ENCODE measurements around the gene HSPA12A.

HSPA12A gene

DNA sequence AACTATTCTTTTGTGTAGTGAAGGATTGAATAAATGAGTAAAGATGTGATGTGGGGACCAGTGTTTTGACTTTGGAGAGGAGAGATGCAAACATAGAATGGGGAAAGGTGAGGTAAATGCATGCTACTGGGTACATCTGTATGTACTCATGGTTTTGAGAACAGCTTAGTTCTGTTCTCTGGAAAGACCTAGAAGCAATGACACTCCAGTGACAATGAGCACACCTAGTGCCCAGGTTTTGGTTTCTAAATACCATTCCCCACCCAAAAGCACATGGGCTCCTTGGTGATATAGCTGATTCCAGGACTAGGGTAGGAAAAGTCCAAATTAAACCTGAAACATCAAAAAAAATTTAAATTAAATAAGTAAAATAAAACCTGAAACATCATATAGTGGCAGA is 22.6 kb upstream of the HSPA12A start:
- H3K4me3 ChIP-seq (ENCODE audit: low read depth in 1 of 2, low read length in 1 of 2): no peak overlapping the region
- TF ChIP-seq, protein P1, sequence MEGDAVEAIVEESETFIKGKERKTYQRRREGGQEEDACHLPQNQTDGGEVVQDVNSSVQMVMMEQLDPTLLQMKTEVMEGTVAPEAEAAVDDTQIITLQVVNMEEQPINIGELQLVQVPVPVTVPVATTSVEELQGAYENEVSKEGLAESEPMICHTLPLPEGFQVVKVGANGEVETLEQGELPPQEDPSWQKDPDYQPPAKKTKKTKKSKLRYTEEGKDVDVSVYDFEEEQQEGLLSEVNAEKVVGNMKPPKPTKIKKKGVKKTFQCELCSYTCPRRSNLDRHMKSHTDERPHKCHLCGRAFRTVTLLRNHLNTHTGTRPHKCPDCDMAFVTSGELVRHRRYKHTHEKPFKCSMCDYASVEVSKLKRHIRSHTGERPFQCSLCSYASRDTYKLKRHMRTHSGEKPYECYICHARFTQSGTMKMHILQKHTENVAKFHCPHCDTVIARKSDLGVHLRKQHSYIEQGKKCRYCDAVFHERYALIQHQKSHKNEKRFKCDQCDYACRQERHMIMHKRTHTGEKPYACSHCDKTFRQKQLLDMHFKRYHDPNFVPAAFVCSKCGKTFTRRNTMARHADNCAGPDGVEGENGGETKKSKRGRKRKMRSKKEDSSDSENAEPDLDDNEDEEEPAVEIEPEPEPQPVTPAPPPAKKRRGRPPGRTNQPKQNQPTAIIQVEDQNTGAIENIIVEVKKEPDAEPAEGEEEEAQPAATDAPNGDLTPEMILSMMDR (IDR thresholded peaks at IDR 0.05): no peak
- H3K36me3 ChIP-seq: no peaks in the 10 kb centered on the region
- no peaks in the 10 kb centered on the region for H3K4me1 ChIP-seq (ENCODE audit: control insufficient read depth in 1 of 2, insufficient read depth in 1 of 2, low read depth in 1 of 2, low read length in 1 of 2)
- H3K27me3 ChIP-seq: peaks cover 73% of the 10 kb centered on the region
- H3K9me3 ChIP-seq: no peaks in the 10 kb centered on the region
- no peak overlapping the region for H3K27ac ChIP-seq

DNA sequence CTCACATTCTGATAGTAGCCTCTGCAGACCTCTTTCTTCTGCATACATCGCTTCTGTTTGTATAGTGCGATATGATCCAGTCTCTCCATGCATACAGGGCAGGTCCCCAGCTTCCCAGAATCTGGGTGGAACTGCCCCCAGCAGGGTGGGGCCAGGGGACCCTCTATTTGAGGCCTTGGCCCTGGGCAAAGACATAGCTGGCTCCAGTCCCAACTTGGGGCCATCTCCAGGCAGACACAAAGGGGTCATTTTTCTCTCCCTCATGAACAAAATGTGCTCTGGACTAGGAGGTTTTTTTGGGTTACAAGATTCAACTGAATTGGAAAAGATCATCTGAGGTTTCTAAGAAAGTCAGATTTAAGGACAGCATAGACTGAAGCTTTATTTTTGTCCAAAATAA is 21.1 kb upstream of the HSPA12A start:
- Histone ChIP-seq H3K4me1 (ENCODE audit: control insufficient read depth in 1 of 2, insufficient read depth in 1 of 2, low read depth in 1 of 2, low read length in 1 of 2) (no peaks in the 10 kb centered on the region), H3K36me3 (no peaks in the 10 kb centered on the region), H3K9me3 (no peaks in the 10 kb centered on the region), H3K4me3 (ENCODE audit: low read depth in 1 of 2, low read length in 1 of 2) (no peak overlapping the region), H3K27ac (no peak overlapping the region), H3K27me3 (peaks cover 76% of the 10 kb centered on the region)
- TF ChIP-seq, protein P1 (IDR thresholded peaks at IDR 0.05): no peak

DNA sequence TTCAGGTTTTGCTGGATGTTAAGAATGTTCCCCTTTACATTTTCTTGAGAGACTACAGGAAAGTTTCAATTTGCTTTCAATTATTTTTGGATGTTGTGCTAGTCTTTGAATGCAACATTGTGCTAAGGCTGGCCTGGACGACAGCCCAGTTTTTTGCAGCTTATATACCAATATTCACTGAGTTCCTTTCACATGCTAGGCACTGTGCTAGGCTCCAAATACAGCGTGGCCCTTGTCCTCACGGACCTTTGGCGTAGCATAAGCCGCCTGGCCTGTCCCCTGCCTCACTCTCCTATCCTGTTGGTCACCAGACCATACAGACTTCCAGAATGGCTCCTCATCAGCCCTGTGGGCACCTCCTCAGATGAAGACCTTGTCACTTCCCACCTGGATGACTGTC is 19.5 kb upstream of the HSPA12A start:
- TF ChIP-seq, protein P1 (IDR thresholded peaks at IDR 0.05): no peak
- H3K4me3 ChIP-seq (ENCODE audit: low read depth in 1 of 2, low read length in 1 of 2): no peak overlapping the region

DNA sequence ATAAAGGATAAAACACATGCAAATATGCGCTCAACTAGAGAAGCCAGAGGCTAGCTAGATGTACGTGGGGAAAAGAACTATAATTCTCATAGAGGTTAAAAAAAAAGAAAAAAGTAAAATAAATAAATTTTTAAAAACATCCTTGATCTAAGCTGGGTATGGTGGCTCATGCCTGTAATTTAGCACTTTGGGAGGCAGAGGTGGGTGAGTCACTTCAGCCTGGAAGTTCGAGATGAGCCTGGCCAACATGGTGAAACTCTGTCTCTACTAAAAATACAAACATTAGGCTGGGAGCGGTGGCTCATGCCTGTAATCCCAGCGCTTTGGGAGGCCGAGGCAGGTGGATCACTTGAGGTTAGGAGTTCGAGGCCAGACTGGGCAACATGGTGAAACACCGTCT is 18.6 kb upstream of the HSPA12A start:
- TF ChIP-seq, protein P1 (IDR thresholded peaks at IDR 0.05): no peak
- no peak overlapping the region for H3K4me3 ChIP-seq (ENCODE audit: low read depth in 1 of 2, low read length in 1 of 2)
- peaks cover 69% of the 10 kb centered on the region for H3K27me3 ChIP-seq
- H3K36me3 ChIP-seq: no peaks in the 10 kb centered on the region
- H3K4me1 ChIP-seq (ENCODE audit: control insufficient read depth in 1 of 2, insufficient read depth in 1 of 2, low read depth in 1 of 2, low read length in 1 of 2): no peaks in the 10 kb centered on the region
- H3K9me3 ChIP-seq: no peaks in the 10 kb centered on the region
- no peak overlapping the region for H3K27ac ChIP-seq

More for the DNA sequence above, 19.5 kb upstream of the HSPA12A start:
- Histone ChIP-seq H3K27ac (no peak overlapping the region), H3K36me3 (no peaks in the 10 kb centered on the region), H3K4me1 (ENCODE audit: control insufficient read depth in 1 of 2, insufficient read depth in 1 of 2, low read depth in 1 of 2, low read length in 1 of 2) (no peaks in the 10 kb centered on the region), H3K27me3 (peaks cover 78% of the 10 kb centered on the region), H3K9me3 (no peaks in the 10 kb centered on the region)

DNA sequence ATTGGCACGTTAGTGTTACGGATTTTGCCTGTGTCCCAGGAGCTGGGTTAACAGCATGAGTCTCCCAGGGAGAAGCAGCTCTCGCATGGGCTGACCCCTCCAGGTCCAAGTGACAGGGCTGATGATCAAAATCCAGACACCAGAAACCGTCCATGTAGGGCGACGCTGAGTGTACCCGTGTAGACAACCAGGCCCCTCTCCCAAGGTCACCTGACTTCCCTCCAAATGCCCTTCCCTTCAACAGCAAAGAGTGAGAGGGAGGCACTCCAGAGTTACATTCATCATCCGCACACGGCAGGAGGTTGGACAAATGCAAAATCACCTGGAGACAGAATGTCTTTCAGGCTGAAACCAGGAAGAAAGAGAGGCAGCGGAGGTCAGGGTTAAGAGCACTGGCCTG is 14.9 kb upstream of the HSPA12A start:
- no peak overlapping the region for H3K4me3 ChIP-seq (ENCODE audit: low read depth in 1 of 2, low read length in 1 of 2)
- H3K27ac ChIP-seq: no peak overlapping the region
- TF ChIP-seq, protein P1 (IDR thresholded peaks at IDR 0.05): no peak
- H3K36me3 ChIP-seq: no peaks in the 10 kb centered on the region
- H3K27me3 ChIP-seq: peaks cover 53% of the 10 kb centered on the region
- no peaks in the 10 kb centered on the region for H3K4me1 ChIP-seq (ENCODE audit: control insufficient read depth in 1 of 2, insufficient read depth in 1 of 2, low read depth in 1 of 2, low read length in 1 of 2)
- H3K9me3 ChIP-seq: no peaks in the 10 kb centered on the region

DNA sequence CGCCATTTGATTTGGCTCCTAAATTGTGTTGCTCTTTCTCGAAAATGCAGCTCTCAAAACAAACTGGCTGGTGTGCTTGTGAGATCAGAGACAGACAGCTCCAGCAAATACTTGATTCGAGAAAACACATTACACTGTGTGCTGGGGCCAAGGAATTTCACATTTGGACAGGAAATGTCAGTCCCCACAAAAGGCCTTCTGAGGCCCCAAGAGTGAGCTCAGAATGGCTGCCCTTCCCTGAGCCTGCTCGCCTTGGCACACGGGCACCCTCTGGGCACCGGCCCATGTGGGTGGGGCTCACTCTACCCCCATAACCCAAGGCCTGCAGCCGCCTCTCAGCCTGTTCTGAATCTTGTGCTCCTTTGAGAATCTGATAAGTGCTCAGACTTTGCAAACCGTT is 13.9 kb upstream of the HSPA12A start:
- H3K9me3 ChIP-seq: no peaks in the 10 kb centered on the region
- no peak overlapping the region for H3K27ac ChIP-seq
- H3K36me3 ChIP-seq: no peaks in the 10 kb centered on the region
- TF ChIP-seq, protein P1 (IDR thresholded peaks at IDR 0.05): no peak
- no peak overlapping the region for H3K4me3 ChIP-seq (ENCODE audit: low read depth in 1 of 2, low read length in 1 of 2)
- H3K4me1 ChIP-seq (ENCODE audit: control insufficient read depth in 1 of 2, insufficient read depth in 1 of 2, low read depth in 1 of 2, low read length in 1 of 2): no peaks in the 10 kb centered on the region
- H3K27me3 ChIP-seq: peaks cover 63% of the 10 kb centered on the region
